ENCODE data around the gene ZNF655.
"Not testable (repeated sequence)": the region's sequence is repeated elsewhere in the genome, so short reads cannot be mapped to it uniquely, and the experiment has no call there.

The ZNF655 gene, protein sequence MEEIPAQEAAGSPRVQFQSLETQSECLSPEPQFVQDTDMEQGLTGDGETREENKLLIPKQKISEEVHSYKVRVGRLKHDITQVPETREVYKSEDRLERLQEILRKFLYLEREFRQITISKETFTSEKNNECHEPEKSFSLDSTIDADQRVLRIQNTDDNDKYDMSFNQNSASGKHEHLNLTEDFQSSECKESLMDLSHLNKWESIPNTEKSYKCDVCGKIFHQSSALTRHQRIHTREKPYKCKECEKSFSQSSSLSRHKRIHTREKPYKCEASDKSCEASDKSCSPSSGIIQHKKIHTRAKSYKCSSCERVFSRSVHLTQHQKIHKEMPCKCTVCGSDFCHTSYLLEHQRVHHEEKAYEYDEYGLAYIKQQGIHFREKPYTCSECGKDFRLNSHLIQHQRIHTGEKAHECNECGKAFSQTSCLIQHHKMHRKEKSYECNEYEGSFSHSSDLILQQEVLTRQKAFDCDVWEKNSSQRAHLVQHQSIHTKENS

DNA sequence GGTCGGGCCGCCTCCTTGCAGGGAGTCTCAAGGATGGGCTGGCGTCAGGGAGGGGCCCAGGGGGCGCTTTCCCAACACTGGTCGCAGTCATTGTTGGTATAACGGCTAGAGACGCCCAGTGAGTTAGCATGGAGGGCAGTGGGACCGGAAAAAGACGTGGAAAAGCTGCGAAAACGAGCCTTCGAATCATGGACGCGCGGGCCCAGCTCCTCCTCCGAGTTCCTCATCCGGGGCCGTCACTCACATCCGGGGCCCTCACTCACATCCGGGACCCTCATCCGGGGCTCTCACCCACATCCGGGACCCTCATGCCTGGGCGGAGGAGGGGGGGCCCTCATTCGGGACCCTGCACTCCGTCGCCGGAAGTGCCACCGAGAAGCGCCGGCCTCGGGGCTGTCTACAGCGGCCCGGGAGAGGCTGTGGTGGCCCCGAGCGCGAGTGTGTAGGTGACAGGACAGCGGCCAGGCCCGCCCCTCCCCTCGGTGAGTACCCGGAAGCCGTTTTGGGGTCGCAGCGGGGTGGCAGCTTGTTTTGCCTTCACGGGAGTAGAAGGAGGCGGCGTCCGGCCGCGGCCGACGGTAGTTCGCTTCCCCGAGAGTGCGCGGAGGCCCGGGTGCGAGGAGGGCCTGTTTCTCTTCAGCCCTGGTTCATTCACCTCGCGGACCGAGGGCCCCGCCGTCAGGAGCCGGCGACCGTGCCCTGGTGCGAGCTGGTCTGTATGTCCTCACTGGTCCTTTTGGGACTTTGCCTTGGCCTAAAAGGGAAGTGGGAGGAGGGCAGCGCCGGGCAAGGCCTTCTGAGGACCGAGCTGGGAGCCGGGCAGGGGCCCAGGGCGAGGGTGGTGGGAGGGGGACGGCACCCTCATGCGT, at the start of gene ZNF655:
ZNF655 (plus strand) TSS at position 337 of the 869 bp plus-strand sequence. CDS start 1,918 bp downstream, outside the sequence.
- peak; percentile 72 for DNase-seq

DNA sequence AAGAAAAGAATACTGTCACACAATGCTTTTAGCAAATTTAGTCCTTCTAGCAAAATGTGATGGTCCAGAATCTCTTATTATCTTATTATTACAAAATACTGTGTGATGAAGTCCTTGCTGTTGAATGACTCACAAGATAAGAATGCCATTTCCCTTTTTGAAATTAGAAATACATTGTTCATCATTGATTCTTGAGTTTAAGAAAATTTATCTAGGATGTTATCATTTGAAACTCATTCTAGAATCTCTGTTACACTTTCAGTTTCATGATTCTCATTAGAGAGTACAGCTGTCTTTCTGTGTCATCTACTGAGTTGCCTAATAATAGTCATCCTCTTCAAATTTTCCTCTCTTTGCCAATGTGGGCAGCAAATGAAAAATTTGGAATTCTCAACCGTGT, 44.4 kb upstream of the ZNF655 start:
- DNase-seq: no peak

DNA sequence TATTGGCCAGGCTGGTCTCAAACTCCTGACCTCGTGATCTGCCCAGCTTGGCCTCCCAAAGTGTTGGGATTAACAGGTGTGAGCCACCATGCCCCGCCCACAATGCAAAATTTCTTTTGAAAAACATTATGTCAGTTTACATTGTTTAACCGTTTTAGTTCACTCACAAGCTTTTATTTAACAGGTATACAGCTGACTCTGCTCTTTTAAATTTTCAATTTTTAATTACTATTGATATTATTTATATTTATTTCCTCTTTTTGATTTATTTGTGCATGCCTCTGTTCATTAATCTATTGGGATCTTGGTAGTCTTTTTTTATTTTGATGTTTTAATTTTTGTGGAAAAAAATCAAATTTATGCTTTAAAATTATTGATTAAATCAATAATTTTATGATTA, 37.0 kb upstream of the ZNF655 start:
- DNase-seq: no peak

DNA sequence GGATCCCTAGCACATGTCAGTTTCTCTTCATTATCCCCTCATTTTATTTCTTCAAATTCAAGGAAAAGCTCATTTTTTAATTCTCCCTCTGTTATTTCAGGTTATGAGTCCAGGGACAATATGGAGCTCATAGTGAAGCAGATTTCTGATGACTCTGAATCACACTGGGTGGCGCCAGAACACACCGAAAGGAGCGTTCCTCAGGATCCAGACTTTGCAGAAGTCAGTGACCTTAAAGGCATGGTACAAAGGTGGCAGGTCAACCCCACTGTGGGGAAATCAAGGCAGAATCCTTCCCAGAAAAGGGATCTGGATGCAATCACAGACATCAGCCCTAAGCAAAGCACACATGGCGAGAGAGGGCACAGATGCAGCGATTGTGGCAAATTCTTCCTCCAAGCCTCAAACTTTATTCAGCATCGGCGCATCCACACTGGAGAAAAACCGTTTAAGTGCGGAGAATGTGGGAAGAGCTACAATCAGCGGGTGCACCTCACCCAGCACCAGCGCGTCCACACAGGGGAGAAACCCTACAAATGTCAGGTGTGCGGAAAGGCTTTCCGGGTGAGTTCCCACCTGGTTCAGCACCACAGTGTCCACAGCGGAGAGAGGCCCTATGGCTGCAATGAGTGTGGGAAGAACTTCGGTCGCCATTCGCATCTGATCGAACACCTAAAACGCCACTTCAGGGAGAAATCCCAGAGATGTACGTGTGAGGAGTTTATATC, 32.6 kb upstream of the ZNF655 start:
- no peak for DNase-seq

DNA sequence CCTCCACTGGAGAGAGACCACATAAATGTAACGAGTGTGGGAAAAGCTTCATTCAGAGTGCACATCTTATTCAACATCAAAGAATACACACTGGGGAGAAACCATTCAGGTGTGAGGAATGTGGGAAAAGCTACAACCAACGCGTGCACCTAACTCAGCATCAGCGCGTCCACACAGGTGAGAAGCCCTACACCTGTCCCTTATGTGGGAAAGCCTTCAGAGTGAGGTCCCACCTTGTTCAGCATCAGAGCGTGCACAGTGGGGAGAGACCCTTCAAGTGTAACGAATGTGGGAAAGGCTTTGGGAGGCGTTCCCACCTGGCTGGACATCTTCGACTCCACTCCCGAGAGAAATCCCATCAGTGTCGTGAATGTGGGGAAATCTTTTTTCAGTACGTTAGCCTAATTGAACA, 27.1 kb upstream of the ZNF655 start:
- no peak for DNase-seq

DNA sequence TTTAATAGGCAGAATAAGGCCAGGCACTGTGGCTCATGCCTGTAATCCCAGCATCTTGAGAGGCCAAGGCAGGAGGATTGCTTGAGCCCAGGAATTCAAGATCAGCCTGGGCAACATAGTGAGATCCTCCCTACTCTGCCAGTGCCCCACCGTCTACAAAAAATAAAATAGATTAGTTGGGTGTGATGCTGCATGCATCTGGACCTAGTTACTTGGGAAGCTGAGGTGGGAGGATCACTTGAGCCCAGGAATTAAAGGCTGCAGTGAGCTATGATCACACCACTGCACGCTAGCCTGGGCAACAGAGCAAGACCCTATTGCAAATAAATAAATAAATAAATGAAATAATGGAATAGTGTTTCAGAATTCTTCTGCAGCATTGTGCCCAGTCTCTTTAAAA, 22.8 kb upstream of the ZNF655 start:
- no peak for DNase-seq

DNA sequence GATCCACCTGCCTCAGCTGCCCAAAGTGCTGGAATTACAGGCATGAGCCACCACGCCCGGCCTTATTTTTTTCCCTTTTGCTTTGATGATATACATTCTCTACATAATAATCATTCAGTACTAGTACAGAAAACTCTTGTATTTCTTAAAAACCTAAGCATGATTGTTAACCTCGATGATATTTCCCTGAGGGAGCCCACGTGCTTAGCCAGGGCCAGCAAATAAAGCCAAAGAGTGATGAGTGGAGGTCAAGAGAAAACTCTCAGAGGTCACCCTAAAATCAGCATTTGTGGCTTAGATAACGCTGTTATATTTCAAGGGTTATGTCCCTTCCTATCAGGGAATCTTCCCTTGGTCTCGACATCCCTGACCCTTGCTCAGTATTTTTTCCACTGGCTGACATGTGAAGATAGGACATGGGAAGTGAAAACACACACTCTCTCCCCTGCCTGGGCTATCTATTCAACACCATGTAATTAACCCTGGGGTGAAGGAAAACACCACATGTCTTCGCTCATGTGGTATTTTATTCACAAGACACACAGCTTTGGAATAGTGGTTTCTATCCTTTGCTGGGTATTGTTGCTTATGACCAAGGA, 19.1 kb upstream of the ZNF655 start:
- DNase-seq: no peak

DNA sequence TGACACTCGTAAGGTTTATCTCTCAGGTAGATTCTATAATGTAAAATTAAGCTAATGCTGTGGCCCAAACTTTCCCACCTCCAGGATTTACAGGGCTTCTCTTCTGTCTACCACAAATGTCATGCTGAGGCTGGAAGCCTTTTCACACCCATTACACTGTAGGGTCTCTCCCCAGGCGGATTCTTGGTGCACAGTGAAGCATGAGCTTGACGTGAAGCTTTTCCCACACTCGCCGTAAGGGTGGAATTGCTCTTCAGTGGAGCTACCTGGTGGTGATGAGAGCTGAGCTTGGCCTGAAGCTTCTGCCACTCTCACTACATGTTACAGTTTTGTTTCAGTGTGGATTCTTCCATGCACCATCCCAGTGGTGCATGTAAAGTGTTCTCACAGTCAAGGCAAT, 17.9 kb upstream of the ZNF655 start:
- no peak for DNase-seq

DNA sequence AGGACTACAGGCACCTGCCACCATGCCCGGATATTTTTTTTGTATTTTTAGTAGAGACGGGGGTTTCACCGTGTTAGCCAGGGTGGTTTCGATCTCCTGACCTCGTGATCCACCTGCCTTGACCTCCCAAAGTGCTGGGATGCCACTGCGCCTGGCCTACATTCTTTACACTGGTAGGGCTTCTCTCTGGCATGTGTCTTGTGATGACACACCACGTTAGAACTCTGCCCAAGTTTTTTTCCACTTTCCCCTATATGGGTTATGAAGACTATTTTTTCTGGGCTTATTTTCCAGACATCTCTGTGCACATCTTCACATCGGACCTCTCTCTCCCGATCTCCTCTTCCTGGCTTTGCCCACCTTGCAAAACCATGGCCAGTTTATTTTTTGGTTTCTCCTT, 17.2 kb upstream of the ZNF655 start:
- no peak for DNase-seq

DNA sequence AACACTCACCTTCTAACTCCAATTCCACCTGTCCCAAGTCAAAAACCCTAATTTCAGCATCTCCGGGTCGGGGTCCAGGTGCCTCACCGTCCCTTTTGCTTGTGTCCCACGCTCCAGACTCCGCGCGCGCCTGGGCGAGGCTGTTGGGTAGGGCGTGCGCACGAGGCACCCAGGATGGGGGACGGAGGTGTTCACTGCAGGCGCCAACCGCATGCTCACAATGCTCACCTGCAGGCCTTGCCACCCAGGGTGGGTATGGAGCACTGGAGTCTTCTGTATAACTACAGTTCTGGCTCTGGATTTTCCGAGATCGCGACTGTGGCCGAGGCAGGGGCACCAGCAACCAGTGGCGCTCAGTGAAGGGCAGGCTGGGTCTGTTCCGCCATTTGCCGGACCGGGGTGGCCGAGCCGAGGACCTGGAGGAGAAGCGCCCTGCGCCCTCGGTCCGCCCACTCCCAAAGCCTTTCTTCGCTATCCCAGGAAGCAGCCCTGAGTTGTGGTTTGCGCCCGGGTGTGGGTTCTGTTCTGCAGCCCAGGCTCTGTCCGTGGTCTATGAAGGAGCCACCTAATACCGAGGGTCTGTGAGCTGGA, 15.3 kb upstream of the ZNF655 start:
- DNase-seq: no peak

DNA sequence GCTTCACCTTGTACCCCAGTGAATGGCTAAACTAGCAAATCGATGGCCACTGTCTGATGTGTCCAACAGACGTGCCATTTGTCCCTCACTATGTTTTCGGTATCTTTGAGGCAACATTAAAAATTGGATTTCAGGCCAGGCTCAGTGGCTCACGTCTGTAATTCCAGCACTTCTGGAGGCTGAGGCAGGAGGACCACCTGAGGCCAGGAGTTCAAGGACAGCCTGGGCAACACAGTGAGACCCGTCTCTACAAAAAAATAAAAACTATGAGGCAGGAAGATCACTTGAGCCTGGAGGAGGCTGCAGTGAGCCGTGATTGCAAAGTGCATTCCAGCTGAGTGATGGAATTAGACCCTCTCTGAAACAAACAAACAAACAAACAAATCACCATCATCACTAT, 14.5 kb upstream of the ZNF655 start:
- DNase-seq: no peak

DNA sequence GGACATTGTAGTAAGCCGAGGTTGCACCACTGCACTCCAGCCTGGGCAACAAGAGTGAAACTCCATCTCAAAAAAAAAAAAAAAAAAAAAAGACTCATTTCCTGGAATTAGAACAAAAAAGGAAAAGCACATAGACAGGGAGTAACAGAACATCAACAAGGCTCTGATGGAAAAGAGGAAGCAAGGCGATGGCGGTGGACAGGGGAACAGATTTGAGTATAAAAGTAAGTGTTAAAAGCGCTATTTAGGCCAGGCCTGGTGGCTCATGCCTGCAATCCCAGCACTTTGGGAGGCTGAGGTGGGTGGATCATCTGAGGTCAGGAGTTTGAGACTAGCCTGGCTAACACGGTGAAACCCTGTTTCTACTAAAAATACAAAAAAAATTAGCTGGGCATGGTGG, 13.1 kb upstream of the ZNF655 start:
- peak; percentile 69 for DNase-seq

DNA sequence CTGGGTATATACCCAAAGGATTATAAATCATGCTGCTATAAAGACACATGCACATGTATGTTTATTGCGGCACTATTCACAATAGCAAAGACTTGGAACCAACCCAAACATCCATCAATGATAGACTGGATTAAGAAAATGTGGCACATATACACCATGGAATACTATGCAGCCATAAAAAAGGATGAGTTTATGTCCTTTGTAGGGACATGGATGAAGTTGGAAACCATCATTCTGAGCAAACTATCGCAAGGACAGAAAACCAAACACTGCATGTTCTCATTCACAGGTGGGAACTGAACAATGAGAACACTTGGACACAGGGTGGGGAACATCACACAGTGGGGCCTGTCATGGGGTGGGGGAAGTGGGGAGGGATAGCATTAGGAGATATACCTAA, 8.9 kb upstream of the ZNF655 start:
- DNase-seq: not testable (repeated sequence)

DNA sequence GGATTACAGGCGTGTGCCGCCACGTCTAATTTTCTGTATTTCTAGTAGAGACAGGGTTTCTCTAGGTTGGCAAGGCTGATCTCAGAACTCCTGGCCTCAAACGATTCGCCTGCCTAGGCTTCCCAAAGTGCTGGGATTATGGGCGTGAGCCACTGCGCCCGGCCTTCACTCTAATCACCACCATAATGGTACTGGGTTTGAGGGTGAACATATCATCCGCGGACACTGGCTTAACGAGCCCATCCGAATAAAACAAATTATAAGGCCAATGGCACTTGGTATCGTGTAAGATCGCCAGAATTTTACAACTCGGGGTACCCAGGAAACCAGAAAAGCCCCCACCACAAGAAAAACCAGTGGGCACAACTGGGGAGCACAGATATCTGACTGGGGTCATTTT, 7.1 kb upstream of the ZNF655 start:
- DNase-seq: no peak

DNA sequence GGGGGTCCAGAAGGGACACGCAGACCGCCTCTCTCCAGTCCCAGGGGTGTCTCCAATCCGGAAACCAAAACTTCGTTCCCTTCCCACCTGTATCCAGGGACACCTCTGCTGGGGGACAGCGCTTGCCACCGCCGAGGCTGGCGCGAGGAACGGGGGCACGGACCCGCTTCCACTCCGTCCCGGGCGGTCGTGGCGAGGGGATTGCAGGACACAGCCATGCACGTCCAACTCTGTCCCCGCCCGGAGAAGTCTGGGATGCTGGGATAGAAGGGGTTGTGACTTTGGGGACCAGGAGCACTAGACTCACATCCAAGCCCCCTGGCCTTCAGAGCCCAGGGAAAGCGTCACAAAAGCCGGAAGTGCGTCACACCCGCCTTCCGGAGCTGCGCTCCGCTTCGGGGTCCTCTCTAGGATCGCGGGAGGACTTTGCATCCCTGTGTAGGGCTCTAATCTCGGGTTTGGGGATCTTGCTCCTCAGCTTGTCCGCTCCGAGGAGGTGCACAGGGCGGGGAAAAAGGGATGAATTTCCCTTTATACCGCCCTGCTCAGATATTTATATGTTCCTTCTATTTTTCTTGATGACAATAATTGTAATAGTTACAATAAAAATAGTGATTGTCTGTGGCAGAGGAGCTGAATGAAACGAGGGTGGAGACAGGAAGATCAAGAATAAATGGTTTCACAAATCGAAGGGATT, 6.5 kb upstream of the ZNF655 start, which contains the start of gene FAM200A:
FAM200A (minus strand) TSS at position 348 of the 697 bp plus-strand sequence. CDS start 3,707 bp downstream, outside the sequence.
- peak; percentile 82 for DNase-seq

DNA sequence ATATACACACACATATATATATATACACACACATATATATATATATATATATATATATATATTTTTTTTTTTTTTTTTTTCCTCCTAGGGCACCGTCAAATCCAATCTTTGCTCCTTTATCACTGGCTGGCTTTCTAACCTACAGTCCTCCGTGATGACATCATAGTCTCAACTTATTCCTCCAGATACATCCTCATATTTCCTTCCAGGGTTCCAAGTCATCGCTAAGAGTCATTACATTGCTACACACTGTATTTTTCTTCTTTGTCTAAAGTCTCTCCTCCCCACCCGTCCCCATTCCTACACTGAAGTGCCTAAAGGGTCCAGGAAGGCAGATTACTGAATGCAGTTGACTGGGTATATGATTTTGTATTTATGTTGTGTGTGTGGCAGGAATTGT, 5.4 kb upstream of the ZNF655 start:
- DNase-seq: no peak

DNA sequence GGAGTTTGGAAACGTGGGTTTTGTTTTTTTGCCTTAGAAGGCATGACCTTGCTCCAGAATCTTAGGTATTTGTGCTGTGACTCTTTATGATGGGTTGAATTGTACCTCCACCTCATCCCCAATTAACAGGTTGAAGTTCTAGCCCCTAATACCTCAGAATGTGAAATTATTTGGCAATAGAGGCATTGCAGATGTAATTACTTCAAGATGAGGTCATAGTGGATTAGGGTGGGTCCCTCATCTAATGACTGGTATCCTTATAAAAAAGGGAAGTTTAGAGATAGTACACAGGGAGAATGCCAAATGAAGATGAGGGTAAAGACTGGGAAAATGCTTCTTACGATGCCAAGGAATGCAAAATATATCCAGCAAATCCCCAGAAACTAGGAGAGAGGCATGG, 3.5 kb upstream of the ZNF655 start:
- DNase-seq: peak; percentile 9

DNA sequence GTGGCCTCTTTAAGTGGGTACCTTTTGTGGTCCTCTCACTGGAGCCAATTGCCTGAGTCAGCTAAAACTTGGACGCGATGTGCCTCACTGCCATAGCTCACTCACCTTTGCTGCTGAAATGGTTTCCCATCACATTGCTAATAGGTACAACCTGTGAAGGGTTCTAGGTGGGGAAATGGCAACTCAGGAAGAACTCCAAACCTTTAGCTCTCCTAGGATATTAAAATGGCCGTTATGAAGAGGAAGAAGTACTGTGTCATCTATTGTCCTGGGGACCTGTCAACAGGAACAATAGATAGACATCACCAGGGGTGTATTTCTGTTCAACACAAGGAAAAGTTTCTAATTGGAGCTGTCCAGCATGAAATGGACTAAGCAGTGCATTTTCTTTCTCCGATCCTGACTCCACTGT, 1.2 kb upstream of the ZNF655 start:
- DNase-seq: no peak

DNA sequence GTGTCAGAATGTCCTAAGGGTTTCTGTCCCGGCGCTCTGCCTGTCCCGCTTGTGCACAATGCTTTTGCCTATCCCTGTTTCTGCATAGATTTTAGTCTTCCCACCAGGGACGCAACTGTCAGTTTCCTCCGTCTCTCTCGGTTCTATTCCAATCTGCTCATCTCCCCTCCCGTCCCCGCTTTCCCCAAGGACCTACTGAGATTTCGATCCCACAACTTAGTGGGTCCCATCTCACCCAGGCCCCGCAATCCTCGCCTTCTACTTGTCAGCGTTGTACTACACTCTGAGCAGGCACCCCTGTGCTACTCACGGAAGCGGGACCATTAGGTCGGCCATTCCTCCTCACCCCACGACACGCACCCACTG, 519 bp upstream of the ZNF655 start:
- DNase-seq: no peak

DNA sequence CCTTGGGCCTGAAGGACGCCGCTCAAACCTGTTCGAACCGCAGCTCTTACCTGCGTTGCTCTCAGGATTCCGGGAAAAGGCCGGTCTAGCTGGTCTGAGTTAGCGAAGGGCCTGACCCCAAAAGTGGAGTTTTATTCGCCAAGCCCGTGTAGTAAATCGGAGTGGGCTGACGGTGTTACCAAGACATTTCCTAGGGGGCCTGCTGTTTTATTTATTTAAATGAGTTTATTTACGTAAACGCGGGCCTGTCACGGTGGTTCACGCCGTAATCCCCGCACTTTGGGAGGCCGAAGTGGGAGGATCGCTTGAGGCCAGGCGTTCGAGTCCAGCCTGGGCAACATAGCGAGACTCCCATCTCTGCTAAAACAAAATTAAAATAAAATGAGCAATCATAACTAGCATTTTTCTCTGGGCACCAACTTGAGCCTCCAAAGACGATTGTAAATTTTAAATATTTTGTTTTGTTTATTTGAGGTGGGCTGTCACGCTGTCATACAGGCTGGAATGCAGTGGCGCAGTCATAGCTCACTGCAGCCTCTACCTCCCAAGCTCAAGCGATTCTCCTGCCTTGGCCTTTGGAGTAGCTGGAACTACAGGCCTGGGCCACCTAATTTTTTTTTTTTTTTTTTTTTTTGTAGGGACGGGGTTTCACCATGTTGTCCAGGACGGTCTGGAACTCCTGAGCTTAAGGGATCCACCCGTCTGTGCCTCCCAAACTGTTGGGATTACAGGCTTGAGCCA, 903 bp downstream of the ZNF655 start:
- DNase-seq: no peak
